Retina (tissue), 1 donor: ENCODE measurements around the gene DKKL1.
"Not testable (repeated sequence)": the region's sequence is repeated elsewhere in the genome, so short reads cannot be mapped to it uniquely, and the experiment has no call there.

Experiments
- DNase-seq: peaks from one replicate; pipeline ENCODE4 v3.0.0-alpha.2; 2016

DKKL1 gene

GRCh38 chr19:49363268-49364082 lies at the start of gene DKKL1:
Gene DKKL1, plus strand, starts transcription at chr19:49363877. Its CDS starts 122 bp downstream, at chr19:49363999.
- peak; percentile 98 for DNase-seq

DNA sequence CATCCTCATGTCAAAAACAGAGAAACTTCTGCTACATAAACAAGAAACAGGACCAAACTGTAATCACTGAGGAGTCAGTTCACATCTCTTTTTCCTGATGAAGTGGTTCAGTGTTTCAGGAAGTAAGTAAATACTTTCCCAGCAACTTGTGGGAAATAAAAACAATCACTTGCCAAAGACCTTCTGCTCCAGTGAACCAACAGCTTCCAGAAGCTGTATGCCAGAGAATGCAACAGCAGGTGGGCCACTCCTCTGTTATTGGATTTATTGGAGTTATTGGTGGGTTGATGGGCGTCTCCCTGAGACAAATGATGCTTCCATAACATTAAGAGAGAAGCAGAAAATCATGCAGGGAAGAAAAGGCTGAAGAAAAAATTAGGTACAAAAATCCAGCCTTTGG lies 48.6 kb upstream of the DKKL1 start:
- DNase-seq = no peak

GRCh38 chr19:49316284-49316683 lies 47.4 kb upstream of the DKKL1 start:
- no peak for DNase-seq

GRCh38 chr19:49318296-49318695 lies 45.4 kb upstream of the DKKL1 start:
- no peak for DNase-seq

- DNase-seq = no peak
These were observed 38.7 kb upstream of the DKKL1 start, which contains the start of gene SLC6A16 for GRCh38 chr19:49324801-49325576. Gene SLC6A16, minus strand, starts transcription at chr19:49325191. Its CDS starts 13,844 bp downstream, at chr19:49311347.

DNA sequence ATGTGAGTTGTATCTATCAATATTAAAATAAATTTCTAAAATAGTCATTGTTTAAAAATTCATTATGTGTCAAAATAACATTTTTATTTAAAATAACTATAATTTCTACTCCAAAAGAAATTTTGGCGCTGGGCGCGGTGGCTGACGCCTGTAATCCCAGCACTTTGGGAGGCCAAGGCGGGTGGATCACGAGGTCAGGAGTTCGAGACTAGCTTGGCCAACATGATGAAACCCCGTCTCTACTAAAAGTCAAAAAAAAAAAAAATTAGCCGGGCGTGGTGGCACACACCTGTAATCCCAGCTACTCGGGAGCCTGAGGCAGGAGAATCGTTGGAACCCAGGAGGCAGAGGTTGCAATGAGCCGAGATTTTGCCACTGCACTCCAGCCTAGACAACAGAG lies 37.9 kb upstream of the DKKL1 start:
- not testable (repeated sequence) for DNase-seq

GRCh38 chr19:49326165-49326704 lies 37.4 kb upstream of the DKKL1 start:
- no peak for DNase-seq

GRCh38 chr19:49327878-49328544 lies 35.7 kb upstream of the DKKL1 start:
- no peak for DNase-seq

- DNase-seq = no peak
These were observed 34.9 kb upstream of the DKKL1 start for GRCh38 chr19:49328741-49329140.

DNA sequence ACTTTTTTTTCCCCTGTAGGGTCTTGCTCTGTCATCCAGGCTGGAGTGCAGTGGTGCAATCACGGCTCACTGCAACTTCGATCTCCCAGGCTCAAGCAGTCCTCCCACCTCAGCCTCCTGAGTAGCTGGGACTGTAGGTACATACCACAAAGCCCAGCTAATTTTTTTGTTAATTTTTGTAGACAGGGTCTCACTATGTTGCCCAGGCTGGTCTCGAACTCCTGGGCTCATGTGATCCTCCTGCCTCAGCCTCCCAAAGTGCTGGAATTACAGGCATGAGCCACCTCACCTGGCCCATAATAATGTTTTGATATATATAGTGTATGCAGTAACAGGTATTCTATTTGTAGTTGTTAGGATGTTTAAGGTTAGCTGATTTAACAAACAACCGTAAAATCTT lies 32.5 kb upstream of the DKKL1 start:
- not testable (repeated sequence) for DNase-seq

GRCh38 chr19:49331616-49332055 lies 32.0 kb upstream of the DKKL1 start:
- no peak for DNase-seq

GRCh38 chr19:49332691-49333417 lies 30.8 kb upstream of the DKKL1 start:
- not testable (repeated sequence) for DNase-seq

- DNase-seq = no peak
These were observed 30.3 kb upstream of the DKKL1 start for GRCh38 chr19:49333418-49333805.

DNA sequence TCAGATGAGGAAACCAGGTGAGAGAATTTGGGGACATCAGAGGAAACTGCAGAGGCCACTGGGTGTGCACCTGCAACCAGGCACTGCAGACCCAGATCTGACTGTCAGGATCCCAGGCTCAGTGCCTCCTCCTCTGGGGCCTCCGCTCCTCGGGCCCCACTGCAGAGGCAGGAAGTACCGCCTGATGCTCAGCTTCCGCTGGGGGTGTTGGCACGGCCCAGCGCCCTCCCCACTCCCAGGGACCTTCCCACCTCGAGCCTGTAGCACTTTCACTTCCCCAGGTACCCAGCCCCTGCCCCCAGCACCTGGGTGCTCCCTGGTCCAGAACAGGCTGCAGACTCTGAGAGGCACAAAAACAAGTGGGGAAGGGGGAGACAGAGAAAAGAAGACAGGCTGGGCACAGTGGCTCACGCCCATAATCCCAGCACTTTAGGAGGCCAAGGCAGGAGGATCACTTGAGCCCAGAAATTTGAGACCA lies 29.8 kb upstream of the DKKL1 start:
- DNase-seq = no peak

DNA sequence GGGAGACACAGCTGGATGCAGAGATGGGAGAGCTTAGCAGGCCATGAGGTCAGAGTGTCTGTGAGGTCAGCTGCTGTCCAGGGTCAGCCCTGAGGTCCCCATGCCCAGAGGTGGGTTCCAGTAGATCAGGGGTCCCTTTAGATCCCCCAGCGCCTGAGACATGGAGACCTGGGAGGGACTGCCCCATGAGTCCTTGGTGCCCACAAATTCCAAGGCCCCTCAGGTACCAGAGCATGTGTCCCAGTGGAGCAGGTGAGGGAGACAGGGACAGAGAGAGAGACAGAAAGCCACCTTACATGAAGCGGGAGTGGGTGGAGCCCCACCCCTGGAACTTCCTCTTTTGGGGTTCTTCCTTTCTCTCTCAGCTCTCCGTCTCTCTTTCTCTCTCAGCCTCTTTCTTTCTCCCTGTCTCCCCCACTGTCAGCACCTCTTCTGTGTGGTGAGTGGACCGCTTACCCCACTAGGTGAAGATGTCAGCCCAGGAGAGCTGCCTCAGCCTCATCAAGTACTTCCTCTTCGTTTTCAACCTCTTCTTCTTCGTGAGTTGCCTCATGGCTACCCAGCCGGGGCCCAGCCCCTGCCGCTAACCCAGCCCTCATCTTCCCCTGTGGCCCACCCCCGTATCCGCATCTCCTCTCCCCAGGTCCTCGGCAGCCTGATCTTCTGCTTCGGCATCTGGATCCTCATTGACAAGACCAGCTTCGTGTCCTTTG lies 28.4 kb upstream of the DKKL1 start, which contains the start of gene CD37:
CD37 (plus strand) TSS at position 336 of the 713 bp plus-strand sequence; CDS start at position 471, 135 bp downstream.
- DNase-seq = no peak

DNA sequence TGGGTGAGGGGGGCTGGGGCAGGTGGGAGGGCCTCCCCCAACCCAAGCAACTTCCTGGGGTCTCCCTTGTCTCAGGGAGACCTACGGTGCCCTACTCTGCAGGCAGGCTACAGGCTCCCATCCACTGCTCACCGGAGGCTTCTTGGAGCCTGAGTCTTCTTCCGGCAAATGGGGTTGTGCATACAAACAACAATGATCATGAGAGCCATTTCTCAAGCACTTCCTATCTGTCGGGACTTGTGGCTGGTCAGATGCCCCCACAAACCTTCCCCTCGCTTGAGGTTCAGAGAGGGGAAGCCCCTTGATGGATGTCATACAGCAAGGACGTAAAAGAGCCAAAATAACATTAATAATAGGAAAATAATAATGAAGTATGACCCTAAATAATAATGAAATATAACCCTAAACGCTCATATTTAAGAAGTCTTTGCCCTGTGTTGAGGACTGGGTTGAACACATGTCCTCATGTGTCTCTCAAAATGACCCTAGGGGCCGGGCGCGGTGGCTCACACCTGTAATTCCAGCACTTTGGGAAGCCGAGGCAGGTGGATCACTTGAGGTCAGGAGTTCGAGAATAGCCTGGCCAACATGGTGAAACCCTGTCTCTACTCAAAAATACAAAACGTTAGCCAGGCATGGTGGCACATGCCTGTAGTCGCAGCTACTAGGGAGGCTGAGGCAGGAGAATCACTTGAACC lies 27.7 kb upstream of the DKKL1 start:
- no peak for DNase-seq

- no peak for DNase-seq
These were observed 27.0 kb upstream of the DKKL1 start for GRCh38 chr19:49336482-49337266.

DNA sequence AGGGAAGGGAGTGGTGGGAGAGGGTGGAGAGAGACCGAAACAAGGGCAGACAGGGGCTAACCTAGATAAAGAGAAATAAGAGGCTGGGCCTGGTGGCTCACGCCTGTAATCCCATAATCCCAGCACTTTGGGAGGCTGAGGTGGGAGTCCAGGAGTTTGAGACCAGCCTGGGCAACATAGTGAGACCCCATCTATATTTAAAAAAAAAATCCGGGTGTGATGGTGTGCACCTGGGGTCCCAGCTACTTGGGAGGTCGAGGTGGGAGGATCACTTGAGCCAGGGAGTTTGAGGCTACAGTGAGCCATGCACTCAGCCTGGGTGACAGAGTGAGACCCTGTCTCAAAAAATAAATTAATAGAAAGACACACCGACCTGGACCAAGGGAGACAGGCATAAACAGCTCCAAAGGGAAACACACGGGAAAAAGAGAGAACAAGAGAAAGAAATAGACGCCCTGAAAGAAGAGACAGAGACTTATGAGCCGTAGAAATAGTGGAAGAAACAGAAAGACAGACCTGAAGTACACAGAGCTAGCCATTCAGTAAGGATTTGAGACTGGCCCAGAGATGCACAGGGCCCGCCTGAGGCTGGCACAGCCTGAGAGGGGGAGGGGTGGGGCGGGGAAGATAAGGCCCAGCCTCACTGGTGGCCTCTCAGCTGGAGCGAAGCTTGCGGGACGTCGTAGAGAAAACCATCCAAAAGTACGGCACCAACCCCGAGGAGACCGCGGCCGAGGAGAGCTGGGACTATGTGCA lies 26.2 kb upstream of the DKKL1 start:
- DNase-seq = no peak
